Testis (tissue), 2 donors: ENCODE data around the gene SRGAP1.

ENCODE experiments used
- CTCF ChIP-seq, 3 experiments: fragments of 450-650 bp in 2 of 3; fragments of 200-600 bp in 1 of 3; sonication (generic) in 1 of 3; IDR thresholded peaks; one replicate each; pipeline ENCODE4 v1.5.1; 2016 to 2019; ENCODE audit warnings: antibody characterized with exemption in 3 of 3, mild to moderate bottlenecking in 2 of 3, moderate library complexity in 1 of 3
- POLR2A ChIP-seq: fragments of 450-650 bp; IDR thresholded peaks from one replicate; pipeline ENCODE4 v1.6.1; 2017; ENCODE audit warnings: antibody characterized with exemption, mild to moderate bottlenecking, moderate library complexity

- no peak for TF ChIP-seq CTCF (IDR thresholded peaks at IDR 0.05)
- no peak for TF ChIP-seq POLR2A
These were observed 61.0 kb downstream of the SRGAP1 start for GRCh38 chr12:63905544-63905943.
